ENCODE data around the gene C1QTNF6. TPM values are rescaled to one million over a fixed set of nuclear protein-coding genes. Genes with fewer than 3 reads are reported as not detected.

The C1QTNF6 gene
- total and polyA plus RNA-seq, 10 donors: 5.3 to 10.3 (median 7.6) TPM

DNA sequence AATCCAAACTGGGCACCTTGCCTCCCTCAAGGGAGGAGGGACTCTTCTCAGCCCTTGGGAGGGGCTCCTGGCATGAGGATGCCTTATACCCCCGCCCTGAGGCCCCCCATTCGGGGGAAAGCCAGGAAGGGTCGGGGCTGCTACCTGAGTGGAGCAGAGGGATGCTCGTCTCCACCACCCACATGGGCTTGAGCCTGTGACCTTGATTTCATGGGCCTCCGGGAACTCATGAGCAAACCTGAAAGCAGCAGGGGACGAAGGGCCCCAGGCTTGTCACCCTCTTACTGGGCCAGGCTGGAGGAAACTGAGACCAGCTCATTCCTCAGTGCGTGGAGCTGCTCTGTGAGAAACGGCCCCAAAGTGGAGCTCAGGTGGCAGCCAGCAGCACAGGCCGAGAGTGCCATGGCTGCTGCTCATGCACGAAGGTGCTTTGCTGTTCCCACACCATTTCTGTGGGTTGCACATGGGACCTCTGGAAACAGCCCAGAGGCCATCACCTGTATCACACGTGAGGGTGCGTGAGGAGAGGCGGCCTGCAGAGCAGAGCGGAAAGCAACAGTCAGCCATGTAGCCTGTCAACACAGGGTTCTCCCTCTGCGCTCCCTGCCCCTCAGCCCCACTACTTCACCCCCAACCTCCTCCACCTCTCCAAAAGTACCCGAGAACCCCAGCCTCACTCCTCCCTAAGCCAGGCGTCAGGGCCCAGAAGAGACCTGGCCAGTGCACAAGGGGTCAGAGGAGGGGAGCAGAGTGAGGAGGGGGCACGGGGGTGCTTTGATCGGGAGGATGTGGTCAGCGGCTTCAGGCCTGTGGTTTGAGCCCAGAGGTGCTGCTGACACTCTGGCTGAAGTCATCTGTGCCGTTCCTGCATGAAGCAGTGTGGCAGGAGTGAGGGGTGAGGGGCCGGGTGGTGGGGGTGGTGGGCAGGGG, 24.2 kb downstream of the C1QTNF6 start:
- no peaks in the 10 kb centered on the region for H3K27me3 ChIP-seq (replicated peaks in 1 of 7)
- DNase-seq: peak; percentile 85
- H3K4me3 ChIP-seq: no peak overlapping the region
- peak in 1 of 3 donors; percentile 34 for TF ChIP-seq POLR2AphosphoS5 (IDR thresholded peaks at IDR 0.05)
- no peak for TF ChIP-seq POLR2A (IDR thresholded peaks at IDR 0.05)
- TF ChIP-seq, protein P1, sequence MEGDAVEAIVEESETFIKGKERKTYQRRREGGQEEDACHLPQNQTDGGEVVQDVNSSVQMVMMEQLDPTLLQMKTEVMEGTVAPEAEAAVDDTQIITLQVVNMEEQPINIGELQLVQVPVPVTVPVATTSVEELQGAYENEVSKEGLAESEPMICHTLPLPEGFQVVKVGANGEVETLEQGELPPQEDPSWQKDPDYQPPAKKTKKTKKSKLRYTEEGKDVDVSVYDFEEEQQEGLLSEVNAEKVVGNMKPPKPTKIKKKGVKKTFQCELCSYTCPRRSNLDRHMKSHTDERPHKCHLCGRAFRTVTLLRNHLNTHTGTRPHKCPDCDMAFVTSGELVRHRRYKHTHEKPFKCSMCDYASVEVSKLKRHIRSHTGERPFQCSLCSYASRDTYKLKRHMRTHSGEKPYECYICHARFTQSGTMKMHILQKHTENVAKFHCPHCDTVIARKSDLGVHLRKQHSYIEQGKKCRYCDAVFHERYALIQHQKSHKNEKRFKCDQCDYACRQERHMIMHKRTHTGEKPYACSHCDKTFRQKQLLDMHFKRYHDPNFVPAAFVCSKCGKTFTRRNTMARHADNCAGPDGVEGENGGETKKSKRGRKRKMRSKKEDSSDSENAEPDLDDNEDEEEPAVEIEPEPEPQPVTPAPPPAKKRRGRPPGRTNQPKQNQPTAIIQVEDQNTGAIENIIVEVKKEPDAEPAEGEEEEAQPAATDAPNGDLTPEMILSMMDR (IDR thresholded peaks at IDR 0.05 in 8 of 11, conservative IDR thresholded peaks at IDR 0.05 in 3 of 11): no peak
- H3K9me3 ChIP-seq: peaks cover 0 to 7% (median 6%) of the 10 kb centered on the region in 8 donors
- H3K27ac ChIP-seq: peak overlapping the region; percentile 36 to 87 (median 74)
- intact Hi-C loops (cut with DNase I; ENCODE audit: low total_unique reads): no loop called here
- peaks cover 13 to 86% (median 67%) of the 10 kb centered on the region in 6 donors for H3K4me1 ChIP-seq
- 48 to 65% (median 61%) methylated on average over 13 to 22 of the region's 22 CpGs for WGBS, 5 donors
- no peaks in the 10 kb centered on the region for H3K36me3 ChIP-seq

DNA sequence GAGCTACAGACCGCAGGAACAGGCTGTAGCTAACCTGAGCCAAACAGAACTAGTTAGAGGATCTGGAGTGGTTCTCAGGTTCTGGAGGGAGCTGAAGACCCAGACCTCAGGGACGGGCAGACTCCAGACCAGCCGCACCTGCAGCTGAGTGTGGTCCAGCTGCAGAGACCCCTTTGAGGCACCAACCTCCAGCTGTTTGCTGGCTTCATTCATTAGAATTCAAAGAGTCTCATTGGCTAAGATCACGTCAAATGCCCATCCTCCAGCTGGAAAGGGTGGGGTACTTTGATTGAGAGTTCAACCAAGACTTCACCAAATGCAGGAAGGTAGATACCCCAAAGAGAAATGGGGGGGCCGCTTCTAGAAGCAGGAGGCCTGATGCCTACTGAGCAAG, 25.0 kb downstream of the C1QTNF6 start:
- peaks cover 0 to 7% (median 6%) of the 10 kb centered on the region in 8 donors for H3K9me3 ChIP-seq
- H3K4me3 ChIP-seq: peak overlapping the region in 1 of 8 donors; percentile 17
- peak overlapping the region; percentile 9 to 87 (median 74) for H3K27ac ChIP-seq
- no peak for TF ChIP-seq POLR2A (IDR thresholded peaks at IDR 0.05)
- TF ChIP-seq, protein P1 (IDR thresholded peaks at IDR 0.05 in 8 of 11, conservative IDR thresholded peaks at IDR 0.05 in 3 of 11): no peak
- TF ChIP-seq POLR2AphosphoS5 (IDR thresholded peaks at IDR 0.05): no peak
- 60 to 77% (median 71%) methylated on average over 5 of the region's 5 CpGs for WGBS, 5 donors
- no peaks in the 10 kb centered on the region for H3K27me3 ChIP-seq (replicated peaks in 1 of 7)
- H3K4me1 ChIP-seq: peaks cover 13 to 86% (median 65%) of the 10 kb centered on the region in 6 donors
- intact Hi-C loops (cut with DNase I; ENCODE audit: low total_unique reads): no loop called here
- DNase-seq: no peak
- no peaks in the 10 kb centered on the region for H3K36me3 ChIP-seq

DNA sequence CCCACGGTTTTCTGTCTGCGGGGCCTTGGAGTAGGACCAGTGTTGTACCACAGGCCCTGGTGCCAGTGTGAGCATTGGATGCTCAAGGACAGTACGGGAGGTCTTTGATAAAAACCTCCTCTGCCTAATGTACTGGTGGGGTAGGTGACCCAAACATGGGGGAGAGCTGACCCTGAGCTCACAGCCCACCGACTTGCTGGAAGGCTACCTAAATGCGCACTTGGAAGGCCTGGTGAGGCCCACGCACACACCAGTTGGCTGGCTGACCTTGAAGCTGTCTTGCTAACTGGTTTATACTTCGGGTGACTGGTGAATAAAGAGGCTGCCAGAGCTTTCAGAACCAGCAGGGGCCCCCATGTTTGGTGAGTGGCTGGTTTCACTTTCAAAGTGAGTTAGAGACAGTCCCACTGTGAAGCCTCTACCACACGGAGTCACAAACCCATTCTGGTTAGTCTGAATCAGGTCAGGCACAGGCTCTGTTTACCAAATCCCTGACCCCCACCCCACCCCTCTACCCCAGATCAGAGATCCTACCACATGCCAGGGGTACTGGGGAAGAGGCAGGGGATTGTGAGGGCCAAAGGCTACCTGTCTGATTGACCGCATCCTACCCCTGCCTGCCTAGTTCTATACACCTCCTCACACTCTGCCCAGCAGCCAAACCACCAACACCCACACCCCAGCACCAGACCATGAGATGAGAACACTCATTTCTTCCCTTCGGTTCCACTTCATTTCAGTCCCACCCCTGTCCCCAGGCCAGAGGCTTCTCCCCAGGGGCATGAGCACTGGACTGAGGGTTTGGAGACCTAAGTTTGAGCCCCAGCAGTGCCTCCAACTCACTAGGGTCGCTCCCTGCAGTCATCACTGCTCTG, 25.6 kb downstream of the C1QTNF6 start:
- WGBS, 5 donors: 52 to 74% (median 62%) methylated on average over 8 to 11 of the region's 11 CpGs
- H3K4me1 ChIP-seq: peaks cover 13 to 81% (median 59%) of the 10 kb centered on the region in 6 donors
- TF ChIP-seq POLR2A (IDR thresholded peaks at IDR 0.05): no peak
- TF ChIP-seq, protein P1 (IDR thresholded peaks at IDR 0.05 in 8 of 11, conservative IDR thresholded peaks at IDR 0.05 in 3 of 11): peak in 8 of 11 experiments; percentile 14 to 53 (median 32)
- H3K27ac ChIP-seq: peak overlapping the region; percentile 9 to 87 (median 74)
- peaks cover 0 to 7% (median 6%) of the 10 kb centered on the region in 8 donors for H3K9me3 ChIP-seq
- H3K36me3 ChIP-seq: no peaks in the 10 kb centered on the region
- H3K4me3 ChIP-seq: peak overlapping the region in 1 of 8 donors; percentile 17
- intact Hi-C loops (cut with DNase I; ENCODE audit: low total_unique reads): no loop called here
- no peaks in the 10 kb centered on the region for H3K27me3 ChIP-seq (replicated peaks in 1 of 7)
- peak; percentile 82 for DNase-seq

All from spleen (tissue), 11 donors.